Body of pancreas (tissue), 4 donors: ENCODE data around the gene WFIKKN2. TPM values are rescaled to one million over a fixed set of nuclear protein-coding genes. Genes with fewer than 3 reads are reported as not detected.

Source experiments
- ATAC-seq: fragments of 150-250 bp; one replicate; pipeline ENCODE4 v1.9.1; 2016
- DNase-seq, 4 donors: peaks; one replicate each; pipeline ENCODE4 v3.0.0-alpha.2; 2019
- H3K27ac ChIP-seq, 4 donors: fragments of 200-600 bp; sonication (generic); 1 replicate in 3 of 4; 2 replicates in 1 of 4; pipeline versions ENCODE4 v1.5.1 to v1.6.1; 2016 to 2019; ENCODE audit warnings: mild to moderate bottlenecking in 1 of 4, mixed read lengths in 1 of 4, moderate library complexity in 1 of 4
- H3K27me3 ChIP-seq, 2 donors: fragments of 200-600 bp; sonication (generic); one replicate each; pipeline ENCODE4 v1.6.0; 2016; ENCODE audit warnings: mild to moderate bottlenecking in 1 of 2
- H3K36me3 ChIP-seq, 2 donors: fragments of 200-600 bp; sonication (generic); replicated peaks in 1 of 2; 2 replicates each; pipeline ENCODE4 v1.5.1; 2016; ENCODE audit warnings: low read depth in 2 of 2; ENCODE audit not compliant: insufficient read depth in 1 of 2
- H3K4me1 ChIP-seq: fragments of 200-600 bp; sonication (generic); one replicate; pipeline ENCODE4 v1.6.0; 2016
- H3K4me3 ChIP-seq, 2 donors: fragments of 200-600 bp; sonication (generic); 1 replicate in 1 of 2; 2 replicates in 1 of 2; pipeline ENCODE4 v1.5.1; 2016 to 2019
- H3K9me3 ChIP-seq, 3 donors: fragments of 200-600 bp; sonication (generic); 1 replicate in 2 of 3; 2 replicates in 1 of 3; pipeline ENCODE4 v1.5.1; 2016
- CTCF ChIP-seq, 7 experiments: fragments of 450-650 bp in 4 of 7; fragments of 200-600 bp in 3 of 7; sonication (generic) in 3 of 7; IDR thresholded peaks; one replicate each; pipeline ENCODE4 v1.5.1; 2016 to 2019; ENCODE audit warnings: antibody characterized with exemption in 7 of 7
- POLR2A ChIP-seq, 3 donors: fragments of 450-650 bp; IDR thresholded peaks; one replicate each; pipeline ENCODE4 v1.6.1; 2016; ENCODE audit warnings: antibody characterized with exemption in 3 of 3, mild to moderate bottlenecking in 2 of 3
- WGBS, 2 donors: methylation state at CpG; one replicate each; pipeline ENCODE4 v1.1.5; 2017; 5-methylcytosine and 5-hydroxymethylcytosine counted together
- intact Hi-C: fragments of 100-400 bp; cut with DNase I; formaldehyde crosslinking; loops from one replicate; pipeline ENCODE4 v1.15.1; 2023
- total RNA-seq, 2 donors: library from RNA; depleted of rRNA; stranded (reverse); fragments of >200 nt; gene quantifications; one replicate each; pipeline ENCODE4 v1.1.0, GENCODE V29; 2016

Gene WFIKKN2
- total RNA-seq, 2 donors from 2014 or later: 0.26 to 0.66 TPM

GRCh38 chr17:50861822-50862528, 26.6 kb downstream of the WFIKKN2 start:
- intact Hi-C loops: no loop called here
- Histone ChIP-seq H3K4me3 (no peak overlapping the region), H3K27ac (peak overlapping the region in 3 of 4 donors; percentile 49 to 100 (median 99)), H3K36me3 (peaks cover 3 to 6% of the 10 kb centered on the region in 2 donors), H3K9me3 (no peaks in the 10 kb centered on the region), H3K27me3 (no peaks in the 10 kb centered on the region), H3K4me1 (peaks cover 36% of the 10 kb centered on the region)
- TF ChIP-seq CTCF (IDR thresholded peaks at IDR 0.05): no peak
- peak in 1 of 3 donors; percentile 8 for TF ChIP-seq POLR2A (IDR thresholded peaks at IDR 0.05)
- DNase-seq (no peak), ATAC-seq (no peak)
- WGBS, 2 donors: 16 to 20% methylated on average over 7 of the region's 7 CpGs

DNA sequence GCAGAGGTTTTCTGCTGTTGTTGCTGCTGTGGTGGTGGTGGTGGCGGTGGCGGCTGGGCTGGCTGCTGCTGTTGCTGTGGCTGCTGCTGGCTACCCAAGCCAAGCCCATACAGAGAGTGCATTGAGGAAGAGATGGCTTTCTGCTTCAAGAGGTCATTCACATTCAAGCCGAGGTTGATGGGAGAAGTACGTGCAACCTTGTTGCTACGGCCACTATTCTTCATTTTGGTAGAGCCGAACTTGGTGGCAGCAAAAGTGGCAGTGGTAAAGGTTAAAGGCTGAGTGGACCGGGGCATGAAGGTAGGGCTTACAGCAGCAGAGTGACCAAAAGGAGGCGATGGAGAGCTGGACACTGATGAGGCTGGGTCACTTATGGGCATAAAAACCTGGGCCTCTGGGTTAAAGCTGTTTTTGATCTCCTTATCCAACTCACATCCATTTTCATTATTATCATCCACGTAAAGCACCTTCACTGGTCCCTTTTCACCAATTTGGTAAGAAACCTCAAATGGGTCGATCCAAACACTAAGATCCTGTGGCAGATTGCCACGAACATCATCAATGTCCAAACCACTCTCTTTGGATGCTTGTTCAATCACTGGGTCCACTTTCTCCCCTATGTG, 27.9 kb downstream of the WFIKKN2 start:
- Histone ChIP-seq H3K27me3 (no peaks in the 10 kb centered on the region), H3K4me3 (peak overlapping the region in 1 of 2 donors; percentile 83), H3K4me1 (peaks cover 33% of the 10 kb centered on the region), H3K36me3 (peaks cover 3 to 6% of the 10 kb centered on the region in 2 donors), H3K27ac (peak overlapping the region; percentile 37 to 100 (median 99)), H3K9me3 (no peaks in the 10 kb centered on the region)
- TF ChIP-seq CTCF (IDR thresholded peaks at IDR 0.05): peak; percentile 16 to 71 (median 59)
- peak in 2 of 3 donors; percentile 59 to 66 for TF ChIP-seq POLR2A (IDR thresholded peaks at IDR 0.05)
- WGBS, 2 donors: 17 to 19% methylated on average over 11 of the region's 11 CpGs
- intact Hi-C loops: no loop called here
- ATAC-seq: no peak
- peak; percentile 62 to 73 (median 69) for DNase-seq

DNA sequence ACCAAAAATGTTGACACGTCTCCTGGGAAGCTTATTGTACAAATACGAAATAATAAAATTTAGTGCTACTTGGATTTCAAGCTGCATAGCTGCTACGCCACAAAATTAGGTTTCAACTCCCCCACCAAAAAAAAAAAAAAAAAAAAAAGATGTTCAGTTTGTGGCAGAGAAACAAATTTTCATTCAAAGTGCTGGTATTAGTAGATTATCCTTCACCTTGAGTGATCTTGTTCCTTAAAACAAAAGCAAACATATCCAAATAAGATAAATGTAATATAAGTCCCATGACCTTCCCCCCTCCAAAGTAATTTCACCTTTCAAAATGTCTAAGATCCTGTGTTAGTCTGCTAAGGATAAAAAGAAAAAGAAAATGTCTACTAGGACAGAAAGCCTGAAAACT, 28.5 kb downstream of the WFIKKN2 start:
- no peak for ATAC-seq
- Histone ChIP-seq H3K36me3 (peaks cover 3 to 6% of the 10 kb centered on the region in 2 donors), H3K9me3 (no peaks in the 10 kb centered on the region), H3K27me3 (no peaks in the 10 kb centered on the region), H3K4me1 (peaks cover 39% of the 10 kb centered on the region), H3K27ac (peak overlapping the region in 3 of 4 donors; percentile 99 to 100 (median 99)), H3K4me3 (peak overlapping the region in 1 of 2 donors; percentile 83)
- intact Hi-C loops: no loop called here
- no peak for DNase-seq
- no peak for TF ChIP-seq CTCF (IDR thresholded peaks at IDR 0.05)
- TF ChIP-seq POLR2A (IDR thresholded peaks at IDR 0.05): no peak
- 19 to 38% methylated on average over 3 of the region's 3 CpGs for WGBS, 2 donors

DNA sequence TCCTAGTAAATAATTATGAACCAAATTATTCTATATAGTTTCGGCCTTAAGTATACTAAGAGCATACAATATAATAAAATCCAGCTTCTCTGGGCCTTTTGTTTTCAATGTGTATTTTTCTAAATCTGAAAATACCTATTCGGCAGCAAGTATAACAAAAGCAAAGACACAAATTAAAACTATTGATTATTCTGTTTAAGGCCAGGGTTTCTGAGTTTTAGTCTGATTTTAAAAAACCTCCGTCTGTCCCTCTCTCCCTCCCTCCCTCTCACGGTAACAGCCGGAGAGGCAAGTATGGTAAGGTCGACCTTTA, 29.3 kb downstream of the WFIKKN2 start:
- no peak for ATAC-seq
- intact Hi-C loops: no loop called here
- peak in 2 of 4 donors; percentile 30 to 36 for DNase-seq
- Histone ChIP-seq H3K4me3 (peak overlapping the region; percentile 83 to 99), H3K27me3 (no peaks in the 10 kb centered on the region), H3K36me3 (peaks cover 3 to 6% of the 10 kb centered on the region in 2 donors), H3K4me1 (peaks cover 46% of the 10 kb centered on the region), H3K27ac (peak overlapping the region; percentile 95 to 100 (median 99)), H3K9me3 (no peaks in the 10 kb centered on the region)
- 2 to 6% methylated on average over 6 of the region's 6 CpGs for WGBS, 2 donors
- TF ChIP-seq POLR2A (IDR thresholded peaks at IDR 0.05) (no peak), CTCF (IDR thresholded peaks at IDR 0.05) (no peak)
